ENCODE results near the gene JAGN1.

- TF ChIP-seq, protein P1, sequence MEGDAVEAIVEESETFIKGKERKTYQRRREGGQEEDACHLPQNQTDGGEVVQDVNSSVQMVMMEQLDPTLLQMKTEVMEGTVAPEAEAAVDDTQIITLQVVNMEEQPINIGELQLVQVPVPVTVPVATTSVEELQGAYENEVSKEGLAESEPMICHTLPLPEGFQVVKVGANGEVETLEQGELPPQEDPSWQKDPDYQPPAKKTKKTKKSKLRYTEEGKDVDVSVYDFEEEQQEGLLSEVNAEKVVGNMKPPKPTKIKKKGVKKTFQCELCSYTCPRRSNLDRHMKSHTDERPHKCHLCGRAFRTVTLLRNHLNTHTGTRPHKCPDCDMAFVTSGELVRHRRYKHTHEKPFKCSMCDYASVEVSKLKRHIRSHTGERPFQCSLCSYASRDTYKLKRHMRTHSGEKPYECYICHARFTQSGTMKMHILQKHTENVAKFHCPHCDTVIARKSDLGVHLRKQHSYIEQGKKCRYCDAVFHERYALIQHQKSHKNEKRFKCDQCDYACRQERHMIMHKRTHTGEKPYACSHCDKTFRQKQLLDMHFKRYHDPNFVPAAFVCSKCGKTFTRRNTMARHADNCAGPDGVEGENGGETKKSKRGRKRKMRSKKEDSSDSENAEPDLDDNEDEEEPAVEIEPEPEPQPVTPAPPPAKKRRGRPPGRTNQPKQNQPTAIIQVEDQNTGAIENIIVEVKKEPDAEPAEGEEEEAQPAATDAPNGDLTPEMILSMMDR (IDR thresholded peaks at IDR 0.05; ENCODE audit: insufficient read depth, low read length, poor library complexity, severe bottlenecking), result no peak
- no peak for TF ChIP-seq EZH2phosphoT487 (conservative IDR thresholded peaks at IDR 0.05; ENCODE audit: low read length)
These were observed 34.8 kb upstream of the JAGN1 start for GRCh38 chr3:9855594-9855993.
